ENCODE measurements around the gene RAPGEF5. TPM values are rescaled to one million over a fixed set of nuclear protein-coding genes. Genes with fewer than 3 reads are reported as not detected.

The RAPGEF5 gene
- total and polyA plus RNA-seq, 4 donors, result 7.1 to 54.8 (median 13.0) TPM

GRCh38 chr7:22230238-22230637, 126.7 kb downstream of the RAPGEF5 start:
- H3K4me3 ChIP-seq (ENCODE audit: low read depth in 1 of 3, low read length in 3 of 3), result no peak overlapping the region
- no peaks in the 10 kb centered on the region for H3K36me3 ChIP-seq (ENCODE audit: control insufficient read depth in 4 of 4, insufficient read depth in 3 of 4, low read depth in 1 of 4, low read length in 3 of 4)
- no peaks in the 10 kb centered on the region for H3K9me3 ChIP-seq (ENCODE audit: control insufficient read depth in 4 of 4, low read length in 3 of 4)
- TF ChIP-seq JUND (IDR thresholded peaks at IDR 0.05), result peak in 1 of 2 donors; percentile 13
- no peak for TF ChIP-seq HNF4G (IDR thresholded peaks at IDR 0.05)
- TF ChIP-seq RAD21 (IDR thresholded peaks at IDR 0.05), result peak in 1 of 2 donors; percentile 8
- no peak for TF ChIP-seq EGR1 (IDR thresholded peaks at IDR 0.05; ENCODE audit: low read depth in 2 of 2)
- peak; percentile 7 to 14 for TF ChIP-seq RXRA (IDR thresholded peaks at IDR 0.05)
- TF ChIP-seq HNF4A (conservative IDR thresholded peaks at IDR 0.05), result peak; percentile 64 to 69
- DNase-seq (ENCODE audit: low spot score), result no peak
- peaks cover 0 to 19% (median 3%) of the 10 kb centered on the region in 4 donors for H3K4me1 ChIP-seq (ENCODE audit: control insufficient read depth in 4 of 4, insufficient read depth in 4 of 4, low read length in 3 of 4)
- peak overlapping the region in 1 of 2 donors; percentile 5 for H3K9ac ChIP-seq (ENCODE audit: low read depth in 1 of 2, low read length in 2 of 2)
- 40% methylated on average over 2 of the region's 2 CpGs for WGBS
- no peaks in the 10 kb centered on the region for H3K27me3 ChIP-seq (ENCODE audit: control insufficient read depth in 4 of 4, insufficient read depth in 4 of 4, low read length in 3 of 4)
- H3K27ac ChIP-seq (ENCODE audit: low read depth in 1 of 2, low read length in 2 of 2), result peak overlapping the region in 1 of 2 donors; percentile 0

- no peak overlapping the region for H3K27ac ChIP-seq (ENCODE audit: low read depth in 1 of 2, low read length in 2 of 2)
- no peaks in the 10 kb centered on the region for H3K27me3 ChIP-seq (ENCODE audit: control insufficient read depth in 4 of 4, insufficient read depth in 4 of 4, low read length in 3 of 4)
- no peak for DNase-seq (ENCODE audit: low spot score)
- WGBS, result 97% methylated on average over 2 of the region's 2 CpGs
- no peak overlapping the region for H3K9ac ChIP-seq (ENCODE audit: low read depth in 1 of 2, low read length in 2 of 2)
- TF ChIP-seq SP1 (IDR thresholded peaks at IDR 0.05) (no peak), JUND (IDR thresholded peaks at IDR 0.05) (no peak), MAX (IDR thresholded peaks at IDR 0.05) (no peak), RXRA (IDR thresholded peaks at IDR 0.05) (no peak), EGR1 (IDR thresholded peaks at IDR 0.05; ENCODE audit: low read depth in 2 of 2) (no peak), HNF4G (IDR thresholded peaks at IDR 0.05) (no peak), NR2F2 (IDR thresholded peaks at IDR 0.05) (no peak), TAF1 (conservative IDR thresholded peaks at IDR 0.05) (no peak), RAD21 (IDR thresholded peaks at IDR 0.05) (no peak), FOXA1 (IDR thresholded peaks at IDR 0.05) (no peak), ZBTB33 (IDR thresholded peaks at IDR 0.05) (no peak), FOXA2 (IDR thresholded peaks at IDR 0.05) (no peak), HNF4A (conservative IDR thresholded peaks at IDR 0.05) (no peak), REST (IDR thresholded peaks at IDR 0.05) (no peak), ATF3 (IDR thresholded peaks at IDR 0.05) (no peak), YY1 (IDR thresholded peaks at IDR 0.05) (no peak), GABPA (IDR thresholded peaks at IDR 0.05 in 1 of 2, conservative IDR thresholded peaks at IDR 0.05 in 1 of 2) (no peak)
- TF ChIP-seq, protein P1, sequence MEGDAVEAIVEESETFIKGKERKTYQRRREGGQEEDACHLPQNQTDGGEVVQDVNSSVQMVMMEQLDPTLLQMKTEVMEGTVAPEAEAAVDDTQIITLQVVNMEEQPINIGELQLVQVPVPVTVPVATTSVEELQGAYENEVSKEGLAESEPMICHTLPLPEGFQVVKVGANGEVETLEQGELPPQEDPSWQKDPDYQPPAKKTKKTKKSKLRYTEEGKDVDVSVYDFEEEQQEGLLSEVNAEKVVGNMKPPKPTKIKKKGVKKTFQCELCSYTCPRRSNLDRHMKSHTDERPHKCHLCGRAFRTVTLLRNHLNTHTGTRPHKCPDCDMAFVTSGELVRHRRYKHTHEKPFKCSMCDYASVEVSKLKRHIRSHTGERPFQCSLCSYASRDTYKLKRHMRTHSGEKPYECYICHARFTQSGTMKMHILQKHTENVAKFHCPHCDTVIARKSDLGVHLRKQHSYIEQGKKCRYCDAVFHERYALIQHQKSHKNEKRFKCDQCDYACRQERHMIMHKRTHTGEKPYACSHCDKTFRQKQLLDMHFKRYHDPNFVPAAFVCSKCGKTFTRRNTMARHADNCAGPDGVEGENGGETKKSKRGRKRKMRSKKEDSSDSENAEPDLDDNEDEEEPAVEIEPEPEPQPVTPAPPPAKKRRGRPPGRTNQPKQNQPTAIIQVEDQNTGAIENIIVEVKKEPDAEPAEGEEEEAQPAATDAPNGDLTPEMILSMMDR (IDR thresholded peaks at IDR 0.05; ENCODE audit: low read depth, low read length, missing input control), result no peak
- no peak overlapping the region for H3K4me3 ChIP-seq (ENCODE audit: low read depth in 1 of 3, low read length in 3 of 3)
- no peaks in the 10 kb centered on the region for H3K9me3 ChIP-seq (ENCODE audit: control insufficient read depth in 4 of 4, low read length in 3 of 4)
- H3K4me1 ChIP-seq (ENCODE audit: control insufficient read depth in 4 of 4, insufficient read depth in 4 of 4, low read length in 3 of 4), result peaks cover 0 to 13% (median 1%) of the 10 kb centered on the region in 4 donors
- H3K36me3 ChIP-seq (ENCODE audit: control insufficient read depth in 4 of 4, insufficient read depth in 3 of 4, low read depth in 1 of 4, low read length in 3 of 4), result no peaks in the 10 kb centered on the region
Measured at GRCh38 chr7:22229148-22229547, 127.8 kb downstream of the RAPGEF5 start.
